Hippocampal formation (tissue), 2 donors: ENCODE data around the gene ARMH4.

ENCODE experiments used
- DNase-seq, 2 donors: peaks; one replicate each; lab custom pipeline; 2025; lab: John Stamatoyannopoulos, UW

ARMH4 gene

DNA sequence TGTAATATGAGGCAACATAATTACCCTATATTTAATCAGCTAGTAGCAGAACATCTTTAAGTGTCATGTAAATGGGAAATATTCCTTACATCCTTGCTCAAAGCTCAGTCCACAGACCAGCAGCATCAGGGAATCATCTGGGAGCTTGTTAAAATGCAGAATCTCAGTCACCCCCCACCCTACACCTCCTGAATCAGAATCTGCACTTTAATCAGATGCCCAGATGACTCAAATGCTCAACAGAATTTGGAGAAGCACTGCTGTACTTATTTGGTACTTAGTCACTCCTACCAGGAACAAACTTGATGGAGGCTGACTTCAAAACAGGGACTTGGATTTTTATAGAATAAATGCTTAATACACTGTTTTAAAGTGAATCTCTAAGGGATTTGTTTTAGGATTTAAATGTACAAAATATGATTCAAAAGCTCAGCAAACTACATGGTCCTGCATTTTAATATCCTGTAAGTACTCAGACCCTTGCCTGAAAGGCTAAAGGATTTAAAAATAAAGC lies 96.5 kb downstream of the ARMH4 start:
- no peak for DNase-seq

DNA sequence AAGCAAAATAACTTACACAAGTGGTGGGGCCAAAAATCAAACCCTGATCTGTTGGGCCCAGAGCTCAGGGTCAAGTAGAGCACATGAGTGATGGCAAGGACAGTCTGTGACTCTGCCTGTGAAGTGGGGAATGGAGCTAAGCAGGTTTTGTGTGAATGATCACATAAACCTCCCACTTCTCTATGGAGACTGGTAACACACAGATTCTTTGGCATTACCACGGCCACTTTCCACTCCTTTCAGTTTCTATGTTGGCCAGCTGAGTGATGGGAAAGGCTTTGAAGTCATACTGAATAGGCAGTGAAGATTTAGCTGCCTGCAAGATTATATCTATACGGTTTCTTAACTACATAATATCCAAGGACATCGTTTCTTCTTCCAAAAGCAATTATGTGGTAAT lies 97.9 kb downstream of the ARMH4 start:
- no peak for DNase-seq

- DNase-seq: no peak
These were observed 103.8 kb downstream of the ARMH4 start for GRCh38 chr14:58048219-58048618.

DNA sequence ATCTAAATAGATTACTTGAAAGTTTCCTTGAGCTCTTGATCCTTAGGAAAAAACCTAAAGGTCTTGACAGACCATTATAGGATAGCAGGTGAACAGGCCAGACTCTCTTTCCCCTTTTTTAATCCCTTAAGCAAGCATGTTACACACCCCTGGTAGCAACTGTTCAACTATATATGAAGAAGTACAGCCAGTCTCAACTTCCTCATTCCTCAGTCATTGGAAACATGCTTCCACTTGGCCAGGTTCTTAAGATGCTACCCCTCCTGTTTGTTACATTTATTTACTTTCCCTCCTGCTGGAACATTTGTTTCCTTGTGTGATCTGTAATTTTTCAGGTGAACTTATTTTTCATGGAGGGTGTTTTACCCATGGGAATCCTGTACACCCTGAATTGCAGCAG lies 124.1 kb downstream of the ARMH4 start:
- no peak for DNase-seq

DNA sequence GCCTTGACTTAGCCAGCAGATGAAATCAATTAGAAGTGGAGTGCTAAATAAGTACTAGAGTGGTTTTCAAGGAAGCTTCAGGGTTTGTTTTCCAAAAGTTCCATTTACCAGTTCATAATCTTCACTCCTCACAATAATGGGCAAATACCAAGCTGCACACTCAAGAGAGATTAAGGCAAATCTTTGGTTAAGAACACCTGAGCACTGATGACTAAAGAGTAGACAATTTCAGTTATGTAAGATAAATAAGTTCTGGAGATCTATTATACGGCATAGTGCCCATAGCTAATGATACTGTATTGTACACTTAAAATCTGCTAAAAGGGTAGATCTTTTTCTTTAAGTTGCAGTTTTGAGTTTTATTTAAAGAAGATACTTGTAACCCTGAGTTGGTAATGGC lies 125.0 kb downstream of the ARMH4 start:
- no peak for DNase-seq

GRCh38 chr14:58026219-58026618 lies 125.8 kb downstream of the ARMH4 start:
- no peak for DNase-seq

GRCh38 chr14:58014778-58015177 lies 137.2 kb downstream of the ARMH4 start:
- DNase-seq: no peak

DNA sequence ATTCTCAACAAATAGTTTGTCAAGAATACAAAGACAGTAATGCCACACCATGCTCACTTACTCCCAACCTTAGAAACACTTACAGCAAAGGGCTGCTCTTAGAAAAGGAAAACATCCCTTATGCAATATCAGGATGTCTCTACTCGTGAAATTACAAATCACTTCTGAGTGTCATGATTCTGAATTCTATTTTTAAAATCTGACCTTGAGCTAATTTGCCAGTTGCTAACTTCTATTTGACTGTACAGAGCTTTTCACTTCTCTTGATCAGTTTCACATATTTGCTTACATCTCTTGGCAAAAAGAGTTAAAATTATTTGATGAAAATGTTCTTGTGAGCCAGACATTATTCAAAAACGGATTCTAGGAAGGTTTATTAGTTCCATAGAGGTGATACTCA lies 149.4 kb downstream of the ARMH4 start:
- no peak for DNase-seq

DNA sequence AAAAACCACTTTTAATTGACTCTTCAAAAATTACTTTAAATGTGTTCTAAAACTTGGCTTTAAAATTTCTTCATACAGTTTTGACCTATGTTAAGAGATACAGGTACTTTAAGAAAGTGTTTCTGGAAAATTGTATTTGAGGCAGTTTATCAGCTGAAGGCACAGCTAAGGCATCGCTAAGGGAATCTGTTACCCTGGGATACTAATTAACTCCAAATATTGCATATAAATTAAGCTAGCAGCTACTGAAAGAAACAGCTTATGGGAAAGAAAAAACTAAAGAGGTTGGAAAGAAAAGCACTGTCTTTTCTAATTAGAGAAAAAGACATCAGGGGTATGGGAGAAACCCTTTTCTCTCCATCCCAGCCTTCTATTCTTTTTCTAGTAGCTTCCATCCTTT lies 152.0 kb downstream of the ARMH4 start:
- no peak for DNase-seq

DNA sequence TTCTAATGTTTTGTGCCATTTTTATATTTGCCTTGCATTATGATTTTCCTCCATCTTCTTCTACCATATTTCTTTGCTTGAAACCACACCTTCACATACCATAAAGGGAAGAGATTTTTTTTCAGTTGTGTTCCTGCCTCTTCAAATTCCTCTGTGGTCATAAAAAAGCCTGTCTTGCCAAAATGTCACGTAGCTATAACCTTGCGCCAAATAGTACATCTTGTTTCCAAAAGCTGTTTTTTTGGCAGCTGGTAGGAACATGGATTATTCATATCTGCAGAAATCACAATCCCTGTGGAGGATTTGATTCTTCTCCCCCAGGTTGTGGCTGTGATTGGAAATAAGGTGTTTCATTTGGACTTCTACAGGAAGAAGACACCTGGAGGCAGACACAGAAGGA lies 152.5 kb downstream of the ARMH4 start:
- DNase-seq: no peak

GRCh38 chr14:57998766-57999165 lies 153.2 kb downstream of the ARMH4 start:
- no peak for DNase-seq

- DNase-seq: no peak
These were observed 160.7 kb downstream of the ARMH4 start for GRCh38 chr14:57991353-57991752.

DNA sequence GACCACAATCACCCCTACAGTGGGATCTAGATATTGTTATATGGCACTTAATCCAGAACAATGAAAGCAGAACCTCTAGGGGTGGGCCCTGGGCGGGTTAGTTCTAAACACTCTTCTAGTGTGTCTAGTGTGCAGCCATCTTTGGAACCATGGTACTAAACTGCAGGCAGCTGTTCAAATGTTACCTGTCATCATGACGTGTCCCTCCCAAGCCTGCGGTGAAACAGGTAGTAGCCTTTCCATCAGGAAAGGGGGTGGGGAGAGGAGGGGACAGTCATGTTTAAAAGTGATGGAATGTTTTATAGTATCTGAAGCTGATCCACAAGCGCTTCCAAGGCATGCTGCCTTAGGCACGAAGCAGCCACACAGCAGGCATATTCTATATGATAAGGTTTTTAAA lies 163.6 kb downstream of the ARMH4 start:
- DNase-seq: no peak

DNA sequence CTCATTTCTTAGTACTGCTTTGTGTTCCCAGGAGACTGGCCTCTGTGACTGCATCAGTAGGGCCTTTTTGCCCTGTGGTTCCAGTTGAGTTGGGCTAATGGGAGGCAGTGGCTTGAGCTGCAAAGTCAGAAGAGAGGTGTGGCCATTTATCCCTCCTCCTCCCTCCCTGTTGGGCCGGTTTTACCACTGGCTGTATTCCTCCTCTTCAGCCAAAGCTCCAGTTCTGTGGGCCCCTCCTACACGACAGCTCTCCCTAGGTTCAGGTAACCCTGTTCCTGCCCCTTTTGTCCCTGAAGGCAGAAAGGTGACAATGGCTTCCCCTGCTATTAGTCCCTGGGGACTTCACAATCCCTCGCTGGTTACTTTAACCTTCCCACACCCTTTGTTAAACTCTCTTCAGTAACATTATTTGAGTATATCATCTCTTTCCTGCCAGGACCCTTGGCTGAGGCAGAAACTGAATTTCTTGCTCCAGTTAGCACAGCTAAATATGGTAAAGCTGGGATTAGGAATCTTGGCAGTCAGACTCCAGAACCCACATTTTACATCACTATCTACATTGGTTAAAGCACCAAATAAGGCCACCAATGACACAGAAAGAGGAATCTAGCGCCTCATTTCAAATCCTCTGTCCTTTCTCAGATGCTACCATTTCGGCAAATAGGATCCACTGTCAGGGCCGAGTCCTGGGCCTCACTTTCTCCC lies 164.3 kb downstream of the ARMH4 start:
- DNase-seq: no peak

GRCh38 chr14:57987051-57987450 lies 165.0 kb downstream of the ARMH4 start:
- no peak for DNase-seq

DNA sequence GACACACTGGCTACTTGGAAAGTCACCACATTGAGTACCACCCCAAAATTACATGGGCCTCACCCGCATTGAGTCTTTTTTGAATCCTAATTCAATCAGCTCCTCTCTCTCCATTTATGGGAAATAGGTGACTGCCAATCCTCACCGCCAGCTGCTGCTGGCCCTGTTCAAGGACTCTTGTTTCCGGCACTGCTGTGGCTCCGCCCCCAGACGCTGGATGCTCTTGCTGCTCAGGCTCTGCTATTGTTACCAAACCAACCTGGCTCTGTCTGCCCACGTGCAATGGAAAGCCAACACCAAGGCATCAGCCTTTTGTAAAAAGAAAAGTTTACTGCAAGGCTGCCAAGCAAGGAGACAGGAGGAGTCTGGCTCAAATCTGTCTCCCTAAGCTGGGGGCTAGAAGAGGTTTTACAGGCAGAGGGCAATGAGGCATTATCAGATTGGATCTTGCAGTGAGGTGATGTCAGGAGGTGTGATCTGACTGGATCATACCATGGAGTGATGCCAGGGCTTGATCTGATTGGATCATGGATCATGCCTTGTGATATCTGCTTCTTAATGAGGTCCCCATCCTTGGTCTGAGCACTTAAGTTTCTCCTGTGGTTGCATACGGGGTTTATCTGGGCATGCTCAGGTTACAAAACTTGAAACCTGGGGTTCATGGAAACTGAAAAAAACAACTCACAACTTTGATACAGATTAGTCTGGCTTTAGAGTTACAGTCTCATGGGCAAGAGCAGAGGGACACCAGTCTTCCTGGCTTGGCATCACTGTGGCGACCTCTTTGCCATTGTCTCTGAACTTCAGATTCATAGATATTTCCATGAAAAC lies 169.0 kb downstream of the ARMH4 start:
- no peak for DNase-seq

DNA sequence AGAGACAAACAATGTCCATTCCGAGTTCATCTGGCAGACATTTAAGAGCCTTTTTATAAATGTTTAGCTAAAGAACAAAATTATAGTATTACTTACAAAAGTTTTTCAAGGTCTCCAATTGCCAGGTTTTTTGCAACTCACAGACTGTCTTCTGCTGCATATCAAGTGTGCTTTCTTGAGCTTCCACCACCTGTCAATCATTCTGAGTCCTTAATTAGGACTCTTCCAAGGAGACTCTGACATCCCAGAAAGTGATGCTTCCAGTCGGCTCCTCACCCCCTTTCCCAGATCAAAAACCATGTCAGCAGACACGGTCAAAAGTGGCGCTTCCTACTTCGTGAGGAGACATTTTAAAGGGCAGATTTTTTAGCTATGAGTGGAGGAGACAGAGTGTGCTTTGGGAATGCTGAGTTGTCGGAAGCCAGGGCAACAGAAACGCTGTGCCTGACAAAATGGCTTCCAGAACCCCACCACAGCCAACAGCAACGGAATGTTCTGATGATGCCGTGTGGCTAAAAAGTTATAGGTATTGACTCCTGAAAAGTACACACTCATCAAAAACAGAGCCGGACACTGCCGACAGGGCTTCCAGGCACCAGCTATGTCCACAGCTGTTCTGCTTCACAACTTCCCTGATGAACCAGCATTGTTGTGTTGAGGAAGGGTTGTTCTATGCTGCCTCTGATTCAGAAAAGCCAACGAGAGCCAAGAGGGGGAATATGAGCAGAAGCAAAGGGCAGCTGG lies 170.0 kb downstream of the ARMH4 start:
- no peak for DNase-seq

DNA sequence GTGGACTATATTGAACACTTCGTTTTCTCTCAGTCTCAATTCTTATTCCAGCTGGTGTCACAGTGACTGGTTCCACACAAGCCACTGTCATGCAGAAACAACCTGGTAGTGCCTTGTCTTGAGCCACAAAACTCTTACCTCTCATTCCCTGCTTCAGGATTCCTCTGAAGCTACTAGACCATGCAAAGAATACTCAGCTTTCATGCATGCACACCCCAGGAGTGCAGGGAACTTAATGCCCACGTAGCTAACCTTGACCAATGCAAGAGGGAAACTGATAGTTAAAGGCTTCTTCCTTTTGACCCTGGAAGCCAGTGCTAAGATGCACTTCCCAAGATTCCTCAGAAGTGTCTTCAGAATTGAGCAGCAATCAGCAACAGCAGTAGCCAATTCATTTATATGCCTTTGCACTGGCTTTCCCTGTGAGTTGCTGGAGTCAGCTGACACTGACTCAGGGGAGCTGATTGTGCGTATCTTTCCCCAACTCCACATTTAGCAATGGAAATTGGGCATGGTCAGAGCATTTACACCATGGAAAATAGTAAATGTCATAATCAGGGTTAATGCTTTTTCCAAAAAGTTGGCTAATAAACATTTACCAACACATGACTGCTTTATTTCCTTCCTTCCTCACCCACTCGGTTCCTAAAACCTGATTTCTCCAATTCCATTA lies 172.5 kb downstream of the ARMH4 start:
- no peak for DNase-seq

GRCh38 chr14:57976701-57977100 lies 175.3 kb downstream of the ARMH4 start:
- DNase-seq: no peak

DNA sequence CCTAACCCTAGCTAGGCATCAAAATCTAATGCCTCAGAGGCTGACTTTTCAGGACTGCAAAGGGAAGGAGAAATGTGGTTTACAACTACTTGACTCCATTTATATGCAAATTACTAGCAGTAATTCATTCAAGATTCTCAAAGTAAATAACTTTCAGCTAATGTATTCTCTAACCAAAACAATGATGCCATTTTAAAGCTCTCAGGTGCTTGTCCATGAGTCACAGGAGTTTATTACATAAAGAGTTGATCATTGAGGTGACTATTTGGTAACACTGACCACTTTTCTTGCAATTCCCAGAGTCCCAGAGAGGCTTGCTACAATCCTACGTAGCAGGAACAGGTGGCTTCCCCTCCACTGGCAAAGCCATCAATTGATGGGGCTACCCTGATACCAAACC lies 177.1 kb downstream of the ARMH4 start:
- no peak for DNase-seq

- no peak for DNase-seq
These were observed 181.4 kb downstream of the ARMH4 start for GRCh38 chr14:57970594-57970993.

GRCh38 chr14:57970175-57970574 lies 181.8 kb downstream of the ARMH4 start:
- no peak for DNase-seq
